ENCODE measurements around the gene HS1BP3. TPM values are rescaled to one million over a fixed set of nuclear protein-coding genes. Genes with fewer than 3 reads are reported as not detected.

The HS1BP3 gene
- total and polyA plus RNA-seq, 10 donors: 8.8 to 38.0 (median 25.9) TPM

DNA sequence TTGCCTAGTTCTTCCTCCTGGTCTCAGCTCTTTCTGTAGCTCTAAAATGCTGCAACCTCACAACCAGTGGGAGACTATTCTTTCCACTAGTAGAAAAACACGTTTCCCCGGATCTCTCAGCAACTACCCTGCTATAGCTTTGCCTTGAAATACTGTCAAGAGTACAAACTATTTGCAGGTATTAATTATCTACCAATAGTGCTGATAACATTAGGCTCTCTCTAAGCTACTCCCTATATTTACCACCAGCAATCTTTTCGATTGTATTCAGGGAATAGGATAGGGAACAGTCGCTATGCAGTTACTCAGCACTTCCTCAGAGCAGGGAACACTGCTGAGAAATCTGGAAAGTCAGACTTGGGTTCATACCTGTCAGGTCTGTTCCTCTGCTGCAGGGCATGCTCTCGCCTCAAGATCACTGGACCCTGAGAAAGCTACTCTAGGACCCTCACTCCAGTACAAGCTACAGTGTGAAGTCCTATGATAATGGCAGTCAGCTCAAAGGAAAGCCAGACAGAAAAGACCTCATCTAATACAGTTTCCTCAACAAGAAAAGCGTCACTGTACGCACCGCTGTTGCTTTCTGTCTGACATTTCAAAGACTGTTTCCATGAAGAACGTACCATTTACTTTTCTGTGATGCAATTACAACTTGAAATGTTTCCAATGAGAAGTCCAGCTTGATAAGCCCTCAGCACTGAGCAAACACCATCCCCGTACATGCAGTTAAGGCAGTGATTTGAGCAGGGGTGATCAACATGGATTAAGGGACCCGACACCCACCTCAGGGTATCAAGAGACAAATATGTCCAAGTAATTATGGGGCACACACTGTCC lies 38.7 kb upstream of the HS1BP3 start:
- no peaks in the 10 kb centered on the region for H3K27me3 ChIP-seq (replicated peaks in 1 of 7)
- no peaks in the 10 kb centered on the region for H3K4me1 ChIP-seq
- no peak for DNase-seq
- WGBS, 5 donors: 88 to 96% (median 90%) methylated on average over 11 of the region's 11 CpGs
- H3K4me3 ChIP-seq: no peak overlapping the region
- TF ChIP-seq POLR2A (IDR thresholded peaks at IDR 0.05) (no peak), POLR2AphosphoS5 (IDR thresholded peaks at IDR 0.05) (no peak)
- TF ChIP-seq, protein P1, sequence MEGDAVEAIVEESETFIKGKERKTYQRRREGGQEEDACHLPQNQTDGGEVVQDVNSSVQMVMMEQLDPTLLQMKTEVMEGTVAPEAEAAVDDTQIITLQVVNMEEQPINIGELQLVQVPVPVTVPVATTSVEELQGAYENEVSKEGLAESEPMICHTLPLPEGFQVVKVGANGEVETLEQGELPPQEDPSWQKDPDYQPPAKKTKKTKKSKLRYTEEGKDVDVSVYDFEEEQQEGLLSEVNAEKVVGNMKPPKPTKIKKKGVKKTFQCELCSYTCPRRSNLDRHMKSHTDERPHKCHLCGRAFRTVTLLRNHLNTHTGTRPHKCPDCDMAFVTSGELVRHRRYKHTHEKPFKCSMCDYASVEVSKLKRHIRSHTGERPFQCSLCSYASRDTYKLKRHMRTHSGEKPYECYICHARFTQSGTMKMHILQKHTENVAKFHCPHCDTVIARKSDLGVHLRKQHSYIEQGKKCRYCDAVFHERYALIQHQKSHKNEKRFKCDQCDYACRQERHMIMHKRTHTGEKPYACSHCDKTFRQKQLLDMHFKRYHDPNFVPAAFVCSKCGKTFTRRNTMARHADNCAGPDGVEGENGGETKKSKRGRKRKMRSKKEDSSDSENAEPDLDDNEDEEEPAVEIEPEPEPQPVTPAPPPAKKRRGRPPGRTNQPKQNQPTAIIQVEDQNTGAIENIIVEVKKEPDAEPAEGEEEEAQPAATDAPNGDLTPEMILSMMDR (IDR thresholded peaks at IDR 0.05 in 8 of 11, conservative IDR thresholded peaks at IDR 0.05 in 3 of 11): no peak
- H3K27ac ChIP-seq: no peak overlapping the region
- H3K9me3 ChIP-seq: peaks cover 0 to 6% (median 2%) of the 10 kb centered on the region in 8 donors
- H3K36me3 ChIP-seq: peaks cover 0 to 98% (median 27%) of the 10 kb centered on the region in 6 donors
- intact Hi-C loops (cut with DNase I; ENCODE audit: low total_unique reads): no loop called here

DNA sequence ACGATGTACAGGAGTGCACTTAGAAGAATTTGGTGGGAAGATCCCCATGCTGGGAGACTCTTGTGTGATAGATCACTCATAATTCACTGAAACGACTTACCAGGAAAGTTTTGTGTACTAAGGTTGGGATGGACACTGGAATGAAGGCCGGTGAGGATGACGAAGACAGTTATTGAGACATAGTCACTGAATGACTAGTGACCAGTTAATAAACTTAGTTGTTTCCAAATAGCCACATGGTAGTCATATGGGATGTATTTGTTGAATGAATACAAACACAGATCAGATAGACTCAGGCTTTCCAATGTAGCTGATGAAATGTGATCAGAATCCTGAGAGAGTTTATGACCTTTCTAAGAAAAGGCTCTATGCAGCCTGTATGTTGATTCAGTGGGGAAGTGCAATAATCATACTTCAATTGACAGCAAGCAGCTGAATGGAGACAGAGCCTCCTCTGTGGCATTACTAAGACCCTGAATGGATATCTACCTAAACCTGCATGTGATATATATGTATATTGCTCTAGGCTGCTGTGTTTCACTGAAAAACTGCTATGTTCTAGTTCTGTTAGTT lies 36.4 kb upstream of the HS1BP3 start:
- Histone ChIP-seq H3K4me1 (no peaks in the 10 kb centered on the region), H3K27ac (no peak overlapping the region), H3K9me3 (peaks cover 0 to 6% (median 2%) of the 10 kb centered on the region in 8 donors), H3K27me3 (replicated peaks in 1 of 7) (no peaks in the 10 kb centered on the region), H3K4me3 (no peak overlapping the region), H3K36me3 (peaks cover 0 to 96% (median 29%) of the 10 kb centered on the region in 6 donors)
- TF ChIP-seq, protein P1 (IDR thresholded peaks at IDR 0.05 in 8 of 11, conservative IDR thresholded peaks at IDR 0.05 in 3 of 11): no peak
- TF ChIP-seq POLR2AphosphoS5 (IDR thresholded peaks at IDR 0.05): no peak
- TF ChIP-seq POLR2A (IDR thresholded peaks at IDR 0.05): no peak
- DNase-seq: no peak
- intact Hi-C loops (cut with DNase I; ENCODE audit: low total_unique reads): no loop called here
- 95 to 99% (median 97%) methylated on average over 4 of the region's 4 CpGs for WGBS, 5 donors

DNA sequence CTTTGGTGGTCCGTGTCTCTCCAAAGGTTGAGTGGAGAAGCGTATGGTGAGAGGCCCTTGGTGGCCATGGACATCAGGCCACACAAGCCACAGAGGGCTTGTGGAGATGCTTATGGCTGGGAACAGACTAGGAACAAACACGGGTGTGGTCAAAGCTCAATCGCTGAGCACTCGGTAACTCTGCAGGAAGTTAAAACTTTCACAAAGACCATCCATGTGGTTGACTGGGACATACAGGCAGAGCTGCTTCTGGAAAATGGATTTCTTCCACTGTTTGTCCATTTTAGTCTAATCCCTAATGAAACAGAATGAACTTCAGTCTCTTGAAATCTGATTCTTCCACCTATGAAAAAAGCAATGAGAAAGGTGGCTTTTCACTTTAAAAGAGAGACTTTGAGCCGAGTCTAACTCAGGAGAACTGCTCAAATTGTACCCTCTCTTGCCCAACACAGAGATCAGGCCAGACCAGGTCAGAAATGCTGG lies 33.7 kb upstream of the HS1BP3 start:
- no peaks in the 10 kb centered on the region for H3K27me3 ChIP-seq (replicated peaks in 1 of 7)
- peaks cover 0 to 95% (median 32%) of the 10 kb centered on the region in 6 donors for H3K36me3 ChIP-seq
- no peak overlapping the region for H3K4me3 ChIP-seq
- TF ChIP-seq POLR2A (IDR thresholded peaks at IDR 0.05) (no peak), POLR2AphosphoS5 (IDR thresholded peaks at IDR 0.05) (no peak)
- TF ChIP-seq, protein P1 (IDR thresholded peaks at IDR 0.05 in 8 of 11, conservative IDR thresholded peaks at IDR 0.05 in 3 of 11): no peak
- peaks cover 0 to 6% (median 2%) of the 10 kb centered on the region in 8 donors for H3K9me3 ChIP-seq
- intact Hi-C loops (cut with DNase I; ENCODE audit: low total_unique reads): no loop called here
- no peaks in the 10 kb centered on the region for H3K4me1 ChIP-seq
- no peak overlapping the region for H3K27ac ChIP-seq
- DNase-seq: no peak
- WGBS, 5 donors: 74 to 93% (median 85%) methylated on average over 6 of the region's 6 CpGs

All from spleen (tissue), 11 donors.